Activated CD8-positive, alpha-beta memory T cell treated with anti-CD3 and anti-CD28 coated beads, Interleukin-2, amount 10 ng/mL, durations not matched to agents 7 days and 5 days (primary cell): ENCODE data around the gene LRIG1. TPM values are rescaled to one million over a fixed set of nuclear protein-coding genes. Genes with fewer than 3 reads are reported as not detected.
"Not testable (repeated sequence)": the region's sequence is repeated elsewhere in the genome, so short reads cannot be mapped to it uniquely, and the experiment has no call there.

Source experiments
- ATAC-seq: fragments of 150-1000 bp; cut with Tn5 transposase; one replicate; pipeline ENCODE4 v1.10.0; 2021; ENCODE audit warnings: moderate library complexity
- CTCF ChIA-PET: fragments of 350-600 bp; sonication (Branson Sonifier 250); formaldehyde crosslinking; loops from one replicate; lab custom pipeline; 2021; ENCODE audit warnings: antibody characterized with exemption; lab: Charles Lee
- DNase-seq: peaks from one replicate; pipeline ENCODE4 v3.0.0-alpha.2; 2020
- H3K27ac Mint-ChIP-seq: one replicate; pipeline ENCODE4 v1.8.0; 2021; ENCODE audit warnings: mild to moderate bottlenecking, mixed read lengths
- H3K27me3 Mint-ChIP-seq: one replicate; pipeline ENCODE4 v1.8.0; 2021; ENCODE audit warnings: mixed read lengths
- H3K36me3 Mint-ChIP-seq: one replicate; pipeline ENCODE4 v1.8.0; 2021; ENCODE audit warnings: mild to moderate bottlenecking, mixed read lengths
- H3K4me1 Mint-ChIP-seq: one replicate; pipeline ENCODE4 v1.8.0; 2021; ENCODE audit warnings: mixed read lengths
- H3K4me3 Mint-ChIP-seq: one replicate; pipeline ENCODE4 v1.8.0; 2021; ENCODE audit warnings: mild to moderate bottlenecking, moderate library complexity, mixed read lengths
- H3K9me3 Mint-ChIP-seq: one replicate; pipeline ENCODE4 v1.8.0; 2022; ENCODE audit warnings: low read depth, mixed read lengths
- total RNA-seq, 2 experiments: library from RNA; stranded (reverse); gene quantifications; one replicate each; pipeline ENCODE4 v1.2.3, GENCODE V29; 2021

The LRIG1 gene
- total RNA-seq, 2 experiments from 2014 or later: 21.0 to 31.6 TPM

- DNase-seq (no peak), ATAC-seq (no peak)
- H3K4me3 Mint-ChIP-seq: no peak overlapping the region
- peaks cover 15% of the 10 kb centered on the region for H3K9me3 Mint-ChIP-seq
- H3K4me1 Mint-ChIP-seq: peaks cover 8% of the 10 kb centered on the region
- no peak overlapping the region for H3K27ac Mint-ChIP-seq
- no peaks in the 10 kb centered on the region for H3K27me3 Mint-ChIP-seq
- CTCF ChIA-PET: interaction anchor here (0.9 to 1.8 kb wide), 2 partner anchors 10 to 17 kb away, joined by 3 to 4 read pairs; no protein-coding TSS in a partner anchor
- peaks cover 37% of the 10 kb centered on the region for H3K36me3 Mint-ChIP-seq
Measured at GRCh38 chr3:66425032-66425431, 75.8 kb downstream of the LRIG1 start.

- Mint-ChIP-seq H3K4me1 (peaks cover 10% of the 10 kb centered on the region), H3K9me3 (peaks cover 15% of the 10 kb centered on the region), H3K36me3 (peaks cover 42% of the 10 kb centered on the region), H3K27me3 (no peaks in the 10 kb centered on the region), H3K27ac (no peak overlapping the region), H3K4me3 (no peak overlapping the region)
- ATAC-seq: no peak
- no peak for DNase-seq
- CTCF ChIA-PET: interaction anchor here (1.8 kb wide), 1 partner anchor 9 kb away, joined by 4 read pairs; no protein-coding TSS in a partner anchor
Measured at GRCh38 chr3:66423791-66424190, 77.0 kb downstream of the LRIG1 start.

- CTCF ChIA-PET: interaction anchor here (1.1 kb wide), 1 partner anchor 14 kb away, joined by 3 read pairs; no protein-coding TSS in a partner anchor
- H3K27ac Mint-ChIP-seq, H3K27me3 Mint-ChIP-seq, DNase-seq, H3K4me3 Mint-ChIP-seq, ATAC-seq: not testable (repeated sequence)
- peaks cover 15% of the 10 kb centered on the region for H3K9me3 Mint-ChIP-seq
- H3K36me3 Mint-ChIP-seq: peaks cover 42% of the 10 kb centered on the region
- H3K4me1 Mint-ChIP-seq: peaks cover 10% of the 10 kb centered on the region
Measured at GRCh38 chr3:66421893-66422292, 78.9 kb downstream of the LRIG1 start.

- peaks cover 42% of the 10 kb centered on the region for H3K36me3 Mint-ChIP-seq
- CTCF ChIA-PET, ATAC-seq, H3K27me3 Mint-ChIP-seq, H3K4me3 Mint-ChIP-seq, DNase-seq, H3K27ac Mint-ChIP-seq: not testable (repeated sequence)
- H3K4me1 Mint-ChIP-seq: peaks cover 10% of the 10 kb centered on the region
- H3K9me3 Mint-ChIP-seq: peaks cover 15% of the 10 kb centered on the region
Measured at GRCh38 chr3:66421144-66421543, 79.7 kb downstream of the LRIG1 start.

GRCh38 chr3:66419036-66419435, 81.8 kb downstream of the LRIG1 start:
- Mint-ChIP-seq H3K36me3 (peaks cover 36% of the 10 kb centered on the region), H3K27ac (no peak overlapping the region), H3K4me1 (peaks cover 10% of the 10 kb centered on the region), H3K4me3 (no peak overlapping the region), H3K27me3 (no peaks in the 10 kb centered on the region), H3K9me3 (peaks cover 13% of the 10 kb centered on the region)
- DNase-seq: no peak
- no peak for ATAC-seq
- CTCF ChIA-PET: interaction anchor here (0.9 kb wide), 1 partner anchor 11 kb away, joined by 3 read pairs; no protein-coding TSS in a partner anchor

GRCh38 chr3:66418475-66418931, 82.3 kb downstream of the LRIG1 start:
- DNase-seq (no peak), ATAC-seq (no peak)
- peaks cover 12% of the 10 kb centered on the region for H3K4me1 Mint-ChIP-seq
- H3K36me3 Mint-ChIP-seq: peaks cover 34% of the 10 kb centered on the region
- no peak overlapping the region for H3K4me3 Mint-ChIP-seq
- CTCF ChIA-PET: no interaction called here
- no peaks in the 10 kb centered on the region for H3K27me3 Mint-ChIP-seq
- no peak overlapping the region for H3K27ac Mint-ChIP-seq
- peaks cover 13% of the 10 kb centered on the region for H3K9me3 Mint-ChIP-seq

GRCh38 chr3:66416556-66417304, 84.1 kb downstream of the LRIG1 start:
- CTCF ChIA-PET: no interaction called here
- peaks cover 28% of the 10 kb centered on the region for H3K36me3 Mint-ChIP-seq
- no peaks in the 10 kb centered on the region for H3K27me3 Mint-ChIP-seq
- ATAC-seq (no peak), DNase-seq (no peak)
- no peak overlapping the region for H3K4me3 Mint-ChIP-seq
- H3K27ac Mint-ChIP-seq: no peak overlapping the region
- H3K4me1 Mint-ChIP-seq: peaks cover 26% of the 10 kb centered on the region
- H3K9me3 Mint-ChIP-seq: peaks cover 4% of the 10 kb centered on the region

GRCh38 chr3:66415867-66416428, 84.9 kb downstream of the LRIG1 start:
- CTCF ChIA-PET: no interaction called here
- no peak overlapping the region for H3K27ac Mint-ChIP-seq
- ATAC-seq: no peak
- H3K4me1 Mint-ChIP-seq: peaks cover 26% of the 10 kb centered on the region
- no peaks in the 10 kb centered on the region for H3K27me3 Mint-ChIP-seq
- peaks cover 27% of the 10 kb centered on the region for H3K36me3 Mint-ChIP-seq
- H3K4me3 Mint-ChIP-seq: no peak overlapping the region
- H3K9me3 Mint-ChIP-seq: peaks cover 4% of the 10 kb centered on the region
- DNase-seq: no peak

- H3K4me1 Mint-ChIP-seq: peaks cover 17% of the 10 kb centered on the region
- no peaks in the 10 kb centered on the region for H3K27me3 Mint-ChIP-seq
- ATAC-seq: no peak
- no peak overlapping the region for H3K4me3 Mint-ChIP-seq
- CTCF ChIA-PET: interaction anchor here (1.3 kb wide), 1 partner anchor 10 kb away, joined by 4 read pairs; no protein-coding TSS in a partner anchor
- peaks cover 17% of the 10 kb centered on the region for H3K36me3 Mint-ChIP-seq
- H3K27ac Mint-ChIP-seq: no peak overlapping the region
- DNase-seq: no peak
- H3K9me3 Mint-ChIP-seq: no peaks in the 10 kb centered on the region
Measured at GRCh38 chr3:66414846-66415245, 86.0 kb downstream of the LRIG1 start.

GRCh38 chr3:66413151-66413751, 87.6 kb downstream of the LRIG1 start:
- H3K36me3 Mint-ChIP-seq: peaks cover 11% of the 10 kb centered on the region
- H3K9me3 Mint-ChIP-seq: no peaks in the 10 kb centered on the region
- peaks cover 16% of the 10 kb centered on the region for H3K4me1 Mint-ChIP-seq
- no peak for ATAC-seq
- no peaks in the 10 kb centered on the region for H3K27me3 Mint-ChIP-seq
- CTCF ChIA-PET: interaction anchor here (1.0 kb wide), 1 partner anchor 40 kb away, joined by 3 read pairs; no protein-coding TSS in a partner anchor
- H3K27ac Mint-ChIP-seq: no peak overlapping the region
- DNase-seq: no peak
- no peak overlapping the region for H3K4me3 Mint-ChIP-seq

GRCh38 chr3:66411961-66412887, 88.6 kb downstream of the LRIG1 start:
- Mint-ChIP-seq H3K9me3 (no peaks in the 10 kb centered on the region), H3K4me1 (peaks cover 21% of the 10 kb centered on the region), H3K36me3 (peaks cover 11% of the 10 kb centered on the region), H3K27ac (no peak overlapping the region), H3K27me3 (no peaks in the 10 kb centered on the region), H3K4me3 (no peak overlapping the region)
- CTCF ChIA-PET: no interaction called here
- ATAC-seq (no peak), DNase-seq (no peak)

GRCh38 chr3:66411474-66411873, 89.3 kb downstream of the LRIG1 start:
- Mint-ChIP-seq H3K27me3 (no peaks in the 10 kb centered on the region), H3K27ac (no peak overlapping the region), H3K9me3 (no peaks in the 10 kb centered on the region), H3K4me3 (no peak overlapping the region), H3K36me3 (peaks cover 11% of the 10 kb centered on the region), H3K4me1 (peaks cover 21% of the 10 kb centered on the region)
- DNase-seq (no peak), ATAC-seq (no peak)
- CTCF ChIA-PET: interaction anchor here (1.2 kb wide), 1 partner anchor 411 kb away, joined by 5 read pairs; no protein-coding TSS in a partner anchor
